Measurements from ENCODE around the gene PVRIG.
"Not testable (repeated sequence)": the region's sequence is repeated elsewhere in the genome, so short reads cannot be mapped to it uniquely, and the experiment has no call there.

Gene PVRIG

DNA sequence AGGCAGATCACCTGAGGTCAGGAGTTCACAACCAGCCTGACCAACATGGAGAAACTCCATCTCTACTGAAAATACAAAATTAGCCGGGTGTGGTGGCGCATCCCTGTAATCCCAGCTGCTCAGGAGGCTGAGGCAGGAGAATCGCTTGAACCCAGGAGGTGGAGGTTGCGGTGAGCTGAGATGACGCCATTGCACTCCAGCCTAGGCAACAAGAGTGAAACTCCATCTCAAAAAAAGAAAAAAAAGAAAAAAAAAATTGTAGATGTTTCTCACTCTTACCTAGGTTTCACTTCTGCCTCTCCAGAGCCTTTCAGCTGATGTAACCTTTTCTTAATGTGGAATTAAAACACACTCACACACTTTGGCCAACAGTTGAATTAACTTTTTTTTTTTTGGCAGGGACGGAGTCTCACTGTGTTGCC lies 23.8 kb upstream of the PVRIG start:
- not testable (repeated sequence) for DNase-seq

- DNase-seq: no peak
These were observed 21.5 kb upstream of the PVRIG start for GRCh38 chr7:100198266-100198665.

DNA sequence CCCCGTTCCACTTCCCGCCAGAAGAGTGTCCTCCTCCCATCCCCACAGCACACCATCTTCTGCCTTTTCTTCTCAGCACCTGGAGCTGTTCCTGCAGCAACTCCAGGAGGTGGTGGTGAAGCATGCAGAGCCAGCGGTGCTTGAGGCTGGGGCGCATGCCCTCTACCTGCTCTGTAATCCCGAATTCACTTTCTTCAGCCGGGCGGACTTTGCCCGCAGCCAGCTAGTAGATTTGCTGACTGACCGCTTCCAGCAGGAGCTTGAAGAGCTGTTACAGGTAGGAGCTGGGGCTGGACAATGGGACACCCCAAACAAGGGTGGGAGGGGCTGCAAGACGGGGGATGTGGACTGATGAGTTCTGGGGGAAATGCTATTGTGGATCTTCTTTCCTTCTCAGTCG lies 19.1 kb upstream of the PVRIG start:
- DNase-seq: no peak

DNA sequence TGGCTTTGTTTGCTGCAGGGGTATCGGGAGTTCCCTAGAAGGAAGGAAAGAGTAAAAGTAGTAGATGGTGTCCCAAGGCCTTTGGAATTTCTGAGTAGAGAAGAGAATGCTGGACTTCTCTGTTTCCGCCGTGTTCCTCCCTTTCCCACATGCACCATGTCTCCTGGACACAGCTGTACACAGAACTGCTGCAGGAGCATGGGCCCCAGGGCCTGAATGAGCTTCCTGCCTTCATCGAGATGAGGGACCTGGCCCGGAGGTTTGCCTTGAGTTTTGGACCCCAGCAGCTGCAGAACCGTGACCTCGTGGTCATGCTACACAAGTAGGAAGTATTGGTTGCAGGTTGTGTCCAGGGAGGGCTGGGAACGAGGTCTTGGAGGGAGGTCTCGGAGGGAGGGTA lies 15.3 kb upstream of the PVRIG start:
- DNase-seq: no peak

GRCh38 chr7:100208911-100209408 lies 10.8 kb upstream of the PVRIG start:
- peak; percentile 12 for DNase-seq

DNA sequence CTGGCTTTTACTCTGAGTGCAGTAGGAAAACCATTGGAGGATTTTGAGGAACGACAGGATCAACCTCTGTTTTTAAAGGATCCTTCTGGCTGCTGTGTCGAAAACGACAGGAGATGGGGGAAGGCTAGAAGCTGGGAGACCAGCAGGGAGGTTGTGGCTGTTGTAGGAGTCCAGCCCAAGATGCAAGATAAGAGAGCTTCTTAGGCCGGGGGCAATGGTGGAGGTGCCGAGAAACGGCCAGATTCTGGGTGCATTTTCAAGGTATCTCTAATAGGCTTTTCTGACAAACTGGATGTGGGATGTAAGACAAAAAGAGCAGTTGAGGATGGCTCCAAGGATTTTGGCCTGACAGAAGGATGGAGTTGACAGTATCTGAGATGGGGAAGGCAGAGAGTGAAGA lies 10.3 kb upstream of the PVRIG start:
- no peak for DNase-seq

GRCh38 chr7:100210805-100211204 lies 8.9 kb upstream of the PVRIG start:
- DNase-seq: peak; percentile 2

- no peak for DNase-seq
These were observed 8.4 kb upstream of the PVRIG start for GRCh38 chr7:100211342-100211780.

DNA sequence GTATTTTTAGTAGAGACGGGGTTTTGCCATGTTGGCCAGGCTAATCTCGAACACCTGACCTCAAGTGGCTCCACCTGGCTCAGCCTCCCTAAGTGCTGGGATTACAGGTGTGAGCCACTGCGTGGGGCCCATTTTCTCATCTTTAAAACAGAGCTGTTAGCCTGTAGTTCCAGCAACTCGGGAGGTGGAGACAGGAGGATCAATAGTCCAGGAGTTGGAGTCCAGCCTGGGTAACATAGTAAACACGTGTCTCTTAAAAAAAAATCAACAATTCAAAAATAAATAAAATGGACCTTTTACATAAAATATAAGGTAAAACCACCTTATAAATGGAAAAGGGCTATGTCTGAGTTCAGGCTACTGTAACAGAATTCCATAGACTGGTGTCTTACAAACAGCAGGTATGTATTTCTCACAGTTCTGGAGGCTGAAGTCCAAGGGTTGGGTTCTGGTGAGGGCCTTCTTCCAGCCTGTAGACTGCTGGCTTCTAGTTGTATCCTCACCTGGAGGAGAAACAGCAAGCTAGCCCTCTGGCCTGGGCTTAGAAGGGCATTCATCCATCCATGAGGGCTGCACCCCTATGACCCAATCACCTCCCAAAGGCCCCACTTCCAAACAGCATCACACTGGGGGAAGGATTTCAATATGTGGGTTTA lies 7.0 kb upstream of the PVRIG start:
- DNase-seq: no peak

DNA sequence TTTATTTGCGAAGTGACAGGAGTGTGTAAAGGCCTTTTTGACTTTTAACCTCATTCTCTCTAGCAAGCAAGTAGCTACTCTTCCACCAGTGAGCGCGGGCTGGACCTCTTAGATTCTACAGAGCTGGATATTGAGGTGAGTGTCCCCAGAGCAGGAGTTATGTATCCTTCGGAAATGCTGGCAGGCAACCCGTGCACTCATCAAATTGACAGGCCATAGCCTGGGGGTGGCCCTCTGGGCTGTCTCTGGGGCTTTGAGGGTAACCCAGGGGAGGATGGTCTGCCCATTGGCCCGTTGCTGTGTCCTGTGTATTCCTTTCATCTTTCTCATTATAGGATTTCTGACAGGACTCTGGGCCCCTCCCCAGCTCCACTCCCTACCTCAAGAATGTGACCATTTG lies 6.1 kb upstream of the PVRIG start:
- DNase-seq: no peak

DNA sequence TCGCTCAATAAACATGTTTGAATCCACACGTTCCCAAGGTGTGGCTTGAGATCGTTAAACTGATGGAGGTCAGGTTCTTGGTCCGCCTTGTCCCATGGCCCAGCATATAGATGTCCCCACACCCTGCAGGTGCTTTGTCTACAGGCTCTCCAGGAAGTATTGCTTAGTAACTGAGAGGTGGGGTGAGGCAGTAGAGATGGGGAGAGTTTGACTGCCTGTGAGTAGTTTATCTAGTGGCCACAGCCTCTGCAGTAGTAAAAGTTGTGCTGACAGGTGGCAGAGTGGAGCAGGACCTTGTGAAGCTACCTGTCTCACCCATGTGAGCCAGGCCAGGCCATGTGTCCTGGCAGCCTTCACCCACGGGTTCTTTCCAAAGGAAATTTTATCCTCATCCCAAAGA lies 5.4 kb upstream of the PVRIG start:
- DNase-seq: not testable (repeated sequence)

DNA sequence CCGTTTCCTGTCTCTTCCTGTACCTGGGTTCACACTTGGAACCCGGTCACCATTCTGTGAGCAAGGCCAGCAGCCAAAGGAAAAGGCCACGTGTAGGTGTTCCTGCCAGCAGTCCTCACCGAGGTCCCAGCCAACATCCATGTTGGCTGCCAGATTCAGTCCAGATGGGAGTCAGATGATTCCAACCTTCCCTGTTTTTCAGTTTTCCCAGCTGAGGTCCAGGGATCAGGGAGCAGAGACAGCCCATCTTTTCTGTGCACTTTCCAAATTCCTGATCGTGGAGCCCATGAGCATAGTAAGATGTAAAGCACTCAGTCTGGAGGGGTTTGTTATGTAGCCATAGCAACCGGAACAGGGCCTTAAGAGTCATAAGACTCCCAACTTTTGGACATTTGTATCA lies 3.9 kb upstream of the PVRIG start:
- no peak for DNase-seq

GRCh38 chr7:100217934-100218333 lies 1.8 kb upstream of the PVRIG start:
- DNase-seq: peak; percentile 73

DNA sequence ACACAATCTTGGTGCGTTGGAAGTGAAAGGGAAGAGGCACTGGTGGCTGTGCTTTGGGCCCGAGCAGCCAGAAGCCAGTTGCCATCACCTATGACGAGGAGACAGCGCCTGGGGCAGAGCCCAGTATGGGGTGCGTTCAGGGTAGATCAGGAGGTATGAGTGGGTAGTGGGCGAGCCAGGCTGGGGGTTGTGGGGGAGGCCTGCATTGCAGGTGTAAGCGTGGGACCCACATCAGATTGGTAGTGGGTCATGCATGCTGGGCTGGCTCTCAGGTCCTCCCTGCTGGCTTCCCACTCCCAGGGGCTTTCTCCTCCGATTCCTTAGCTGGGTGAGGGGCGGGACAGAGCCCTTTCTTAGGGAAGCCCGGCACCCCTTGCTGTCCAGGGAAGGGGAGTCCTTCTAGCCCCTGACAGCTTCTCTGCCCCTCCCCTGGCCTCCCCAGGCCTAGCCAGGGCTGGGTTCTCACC lies 445 bp upstream of the PVRIG start:
- peak; percentile 23 for DNase-seq

DNA sequence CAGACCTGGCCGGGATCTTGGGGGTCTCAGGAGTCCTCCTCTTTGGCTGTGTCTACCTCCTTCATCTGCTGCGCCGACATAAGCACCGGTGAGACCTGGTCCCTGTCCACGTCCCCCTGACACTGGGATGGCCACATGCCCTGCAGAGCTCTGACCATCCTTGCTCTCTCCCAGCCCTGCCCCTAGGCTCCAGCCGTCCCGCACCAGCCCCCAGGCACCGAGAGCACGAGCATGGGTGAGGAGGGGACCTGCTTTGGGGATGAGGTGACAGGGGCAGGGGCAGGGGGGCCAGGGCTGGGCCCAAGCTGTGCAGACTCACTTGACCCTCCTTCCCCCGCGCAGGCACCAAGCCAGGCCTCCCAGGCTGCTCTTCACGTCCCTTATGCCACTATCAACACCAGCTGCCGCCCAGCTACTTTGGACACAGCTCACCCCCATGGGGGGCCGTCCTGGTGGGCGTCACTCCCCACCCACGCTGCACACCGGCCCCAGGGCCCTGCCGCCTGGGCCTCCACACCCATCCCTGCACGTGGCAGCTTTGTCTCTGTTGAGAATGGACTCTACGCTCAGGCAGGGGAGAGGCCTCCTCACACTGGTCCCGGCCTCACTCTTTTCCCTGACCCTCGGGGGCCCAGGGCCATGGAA lies 959 bp downstream of the PVRIG start:
- DNase-seq: no peak

GRCh38 chr7:100221231-100221718 lies 1.5 kb downstream of the PVRIG start:
- DNase-seq: peak; percentile 80

DNA sequence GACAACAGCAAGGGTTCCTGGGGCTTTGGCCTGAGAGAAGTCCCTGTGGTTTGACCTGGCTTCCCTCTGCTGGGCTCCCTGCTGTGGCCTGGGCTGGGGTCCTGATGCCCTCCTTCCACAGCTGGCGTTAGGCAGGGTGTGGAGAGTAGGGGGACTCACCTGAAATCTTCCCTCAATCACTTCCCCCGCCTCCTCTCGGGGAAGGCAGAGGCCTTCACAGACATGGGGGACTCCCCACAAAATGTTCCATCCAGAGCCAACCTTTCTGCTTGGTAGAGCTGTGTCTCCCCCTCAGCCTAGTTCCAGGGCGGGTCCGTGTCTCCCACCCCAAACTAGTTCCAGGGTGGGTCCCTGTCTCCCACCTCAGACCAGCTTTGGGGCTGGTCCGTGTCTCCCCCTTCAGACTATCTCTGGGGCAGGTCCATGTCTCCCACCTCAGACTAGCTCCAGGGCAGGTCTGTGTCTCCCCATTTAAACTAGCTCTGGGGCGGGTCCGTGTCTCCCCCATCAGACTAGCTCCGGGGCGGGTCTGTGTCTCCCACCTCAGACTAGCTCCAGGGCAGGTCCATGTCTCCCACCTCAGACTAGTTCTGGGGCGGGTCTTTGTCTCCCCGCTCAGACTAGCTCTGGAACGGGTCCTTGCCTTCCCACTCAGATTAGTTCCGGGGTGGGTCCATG lies 2.2 kb downstream of the PVRIG start:
- peak; percentile 7 for DNase-seq

- DNase-seq: no peak
These were observed 2.8 kb downstream of the PVRIG start for GRCh38 chr7:100222445-100223132.

DNA sequence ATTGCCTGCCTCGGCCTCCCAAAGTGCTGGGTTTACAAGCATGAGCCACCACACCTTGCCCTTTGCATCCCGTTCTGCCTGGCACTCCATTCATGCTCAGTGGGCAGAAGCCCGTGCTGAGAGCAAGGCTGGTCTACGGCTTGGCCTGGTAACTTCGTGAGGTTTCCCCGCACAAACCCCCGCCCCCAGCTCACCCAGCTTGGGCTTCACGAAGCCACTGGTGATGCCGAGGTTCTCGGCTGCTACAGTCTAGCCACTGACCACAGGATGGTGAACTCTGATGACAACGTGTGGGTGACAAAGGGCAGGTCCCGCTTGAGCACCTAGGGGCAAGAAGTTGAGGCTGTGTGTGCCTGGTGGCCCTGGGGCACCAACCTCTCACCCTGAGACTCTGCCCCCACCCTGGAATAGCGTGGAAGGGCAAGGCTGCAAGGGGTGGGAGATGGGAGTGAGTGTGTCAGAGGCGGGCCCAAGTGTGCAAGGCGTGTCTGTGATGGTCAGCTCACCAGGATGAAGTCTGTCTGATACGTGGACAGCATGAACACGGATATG lies 3.7 kb downstream of the PVRIG start:
- DNase-seq: not testable (repeated sequence)

GRCh38 chr7:100224891-100225290 lies 5.1 kb downstream of the PVRIG start:
- DNase-seq: not testable (repeated sequence)

- peak; percentile 17 for DNase-seq
These were observed 15.0 kb downstream of the PVRIG start for GRCh38 chr7:100234660-100235317.

DNA sequence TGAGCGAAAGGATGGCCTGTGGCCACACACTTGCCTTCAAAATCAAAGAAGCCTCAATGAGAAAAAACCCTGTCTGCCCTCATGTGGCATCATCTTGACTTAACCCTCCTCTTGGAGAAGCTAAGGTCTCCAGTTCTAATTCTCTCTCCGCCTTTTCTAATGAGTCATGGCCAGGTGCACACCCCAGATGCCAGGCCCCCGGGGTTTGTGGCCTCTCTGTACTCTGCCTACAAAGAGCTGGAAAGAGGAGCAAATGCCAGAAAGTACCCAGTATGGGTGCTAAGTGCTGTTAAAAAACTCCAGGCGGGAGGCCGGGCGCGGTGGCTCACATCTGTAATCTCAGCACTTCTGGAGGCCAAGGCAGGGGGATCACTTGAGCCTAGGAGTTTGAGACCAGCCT lies 20.2 kb downstream of the PVRIG start:
- not testable (repeated sequence) for DNase-seq
